ENCODE measurements around the gene IL22RA2.

Gene IL22RA2

GRCh38 chr6:137165375-137166246, 7.8 kb downstream of the IL22RA2 start:
- no peak for DNase-seq

GRCh38 chr6:137163732-137164318, 9.6 kb downstream of the IL22RA2 start:
- DNase-seq, result no peak

- no peak for DNase-seq
Observed at GRCh38 chr6:137162692-137163306, 10.6 kb downstream of the IL22RA2 start.

- no peak for DNase-seq
Observed at GRCh38 chr6:137161949-137162348, 11.5 kb downstream of the IL22RA2 start.

- DNase-seq, result peak; percentile 20
Observed at GRCh38 chr6:137160763-137161162, 12.7 kb downstream of the IL22RA2 start.

GRCh38 chr6:137159912-137160311, 13.5 kb downstream of the IL22RA2 start:
- DNase-seq, result peak; percentile 17

- no peak for DNase-seq
Observed at GRCh38 chr6:137157601-137158000, 15.8 kb downstream of the IL22RA2 start.

GRCh38 chr6:137156650-137157049, 16.8 kb downstream of the IL22RA2 start:
- no peak for DNase-seq

- peak; percentile 76 for DNase-seq
Observed at GRCh38 chr6:137155830-137156229, 17.6 kb downstream of the IL22RA2 start.

GRCh38 chr6:137150072-137150471, 23.4 kb downstream of the IL22RA2 start:
- no peak for DNase-seq

GRCh38 chr6:137149035-137149393, 24.4 kb downstream of the IL22RA2 start:
- no peak for DNase-seq

GRCh38 chr6:137148306-137149034, 25.0 kb downstream of the IL22RA2 start:
- DNase-seq, result peak; percentile 14

- no peak for DNase-seq
Observed at GRCh38 chr6:137147195-137147594, 26.2 kb downstream of the IL22RA2 start.

GRCh38 chr6:137146206-137146605, 27.2 kb downstream of the IL22RA2 start:
- no peak for DNase-seq

- peak; percentile 31 for DNase-seq
Observed at GRCh38 chr6:137145421-137145820, 28.0 kb downstream of the IL22RA2 start.

- DNase-seq, result no peak
Observed at GRCh38 chr6:137136065-137136464, 37.4 kb downstream of the IL22RA2 start.

GRCh38 chr6:137134483-137134882, 39.0 kb downstream of the IL22RA2 start:
- DNase-seq, result no peak

- DNase-seq, result no peak
Observed at GRCh38 chr6:137133122-137133521, 40.3 kb downstream of the IL22RA2 start.

GRCh38 chr6:137126875-137127485, 46.5 kb downstream of the IL22RA2 start:
- DNase-seq, result no peak

- no peak for DNase-seq
Observed at GRCh38 chr6:137123078-137123477, 50.4 kb downstream of the IL22RA2 start.

- DNase-seq, result no peak
Observed at GRCh38 chr6:137122612-137123011, 50.8 kb downstream of the IL22RA2 start.

GRCh38 chr6:137121401-137121997, 51.9 kb downstream of the IL22RA2 start:
- no peak for DNase-seq

All from fibroblast of upper back skin (primary cell).